GM12872 (cell line): Measurements from ENCODE around the gene CEP19.

Source experiments
- CTCF ChIP-seq: IDR thresholded peaks from 3 replicates; pipeline ENCODE4 v1.5.1; 2011; ENCODE audit warnings: low read depth, mild to moderate bottlenecking, low read length, moderate library complexity; ENCODE audit not compliant: insufficient read depth

CEP19 gene

GRCh38 chr3:196660381-196661166 lies 51.5 kb downstream of the CEP19 start:
- TF ChIP-seq CTCF: no peak

- TF ChIP-seq CTCF: no peak
Observed at GRCh38 chr3:196659901-196660351, 52.1 kb downstream of the CEP19 start.
